Stimulated activated CD8-positive, alpha-beta memory T cell treated with anti-CD3 and anti-CD28 coated beads, Interleukin-15, amount 100 ng/mL, for 4 hours (primary cell): ENCODE data around the gene NPDC1.
"Not testable (repeated sequence)": the region's sequence is repeated elsewhere in the genome, so short reads cannot be mapped to it uniquely, and the experiment has no call there.

Experiments used
- DNase-seq, 2 donors: peaks; one replicate each; pipeline ENCODE4 v3.0.0-alpha.2; 2020; ENCODE audit warnings: low read depth in 2 of 2

NPDC1 gene

DNA sequence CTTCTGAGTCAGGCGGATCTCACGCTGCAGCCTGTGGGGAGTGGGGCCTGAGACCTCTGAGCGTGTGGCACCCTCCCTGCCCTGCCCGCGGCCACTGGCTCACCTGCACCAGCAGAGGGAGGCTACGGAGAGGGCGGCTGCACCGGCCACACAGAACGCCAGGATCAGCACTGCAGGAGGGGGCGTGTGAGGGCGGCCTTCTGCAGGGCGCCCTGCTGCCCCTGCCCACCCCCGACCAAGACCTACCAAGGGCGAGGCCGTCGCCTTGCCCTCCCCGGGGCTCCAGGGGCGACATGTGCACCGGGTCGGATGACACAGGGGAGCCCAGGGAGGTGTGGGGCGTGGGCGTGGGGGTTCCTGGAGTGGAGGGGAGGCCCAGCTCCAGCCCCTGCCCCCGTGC, 5.4 kb downstream of the NPDC1 start:
- no peak for DNase-seq

DNA sequence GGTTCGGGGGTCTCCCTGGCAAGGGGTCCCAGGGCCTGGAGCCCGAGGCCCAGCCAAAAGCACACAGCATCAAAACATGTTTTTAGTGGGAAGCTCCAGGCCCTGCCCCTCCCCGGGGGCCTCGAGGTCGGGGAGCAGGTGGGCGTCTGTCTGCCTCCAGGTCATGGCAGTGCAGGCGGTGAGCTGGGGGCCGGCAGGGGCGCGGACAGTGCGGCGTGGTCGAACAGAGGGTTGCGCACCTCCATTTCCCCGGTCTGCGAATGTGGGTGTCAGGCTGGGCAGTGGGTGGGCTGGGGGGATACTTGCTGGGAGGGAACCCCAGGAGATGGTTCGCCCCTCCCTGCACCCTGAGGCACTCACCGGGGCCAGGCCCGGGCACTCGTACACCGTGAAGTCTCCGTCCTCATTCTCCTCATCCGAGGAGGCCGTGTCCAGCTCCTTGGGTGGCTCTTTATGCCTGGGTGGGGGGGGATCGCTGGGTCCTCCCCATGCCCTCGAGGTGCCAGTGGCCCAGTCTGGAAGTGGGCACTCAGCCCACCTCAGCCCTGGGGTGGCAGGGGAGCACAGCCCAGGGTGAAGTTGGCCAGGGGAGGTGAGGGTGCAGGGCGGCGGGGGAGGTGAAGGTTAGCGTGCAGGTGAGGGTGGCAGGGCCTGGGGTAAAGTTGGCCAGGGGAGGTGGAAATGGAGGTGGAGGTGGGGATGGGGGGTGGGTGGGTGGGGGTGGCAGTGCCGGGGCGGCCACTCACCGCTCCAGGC, 6.2 kb downstream of the NPDC1 start:
- DNase-seq, result no peak

DNA sequence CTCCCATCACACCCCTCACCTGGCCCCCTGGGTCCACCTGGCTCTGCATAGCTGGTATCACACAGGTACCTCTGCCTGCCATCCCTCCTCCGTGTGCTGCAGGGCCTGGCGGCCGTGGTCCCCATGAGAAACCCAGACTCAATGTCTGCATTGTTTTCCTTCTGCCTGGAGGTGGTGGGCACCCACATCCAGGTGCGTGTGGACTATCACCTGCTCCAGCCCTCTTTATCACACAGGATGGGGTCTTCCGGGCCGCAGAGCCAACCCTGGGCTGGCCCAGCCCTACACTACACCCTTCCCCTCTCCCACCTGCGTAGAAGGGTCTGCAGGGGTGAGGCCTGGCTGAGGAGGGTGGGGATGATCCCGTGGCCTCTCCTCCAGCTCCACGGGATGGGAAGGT, 7.1 kb downstream of the NPDC1 start:
- DNase-seq, result no peak

DNA sequence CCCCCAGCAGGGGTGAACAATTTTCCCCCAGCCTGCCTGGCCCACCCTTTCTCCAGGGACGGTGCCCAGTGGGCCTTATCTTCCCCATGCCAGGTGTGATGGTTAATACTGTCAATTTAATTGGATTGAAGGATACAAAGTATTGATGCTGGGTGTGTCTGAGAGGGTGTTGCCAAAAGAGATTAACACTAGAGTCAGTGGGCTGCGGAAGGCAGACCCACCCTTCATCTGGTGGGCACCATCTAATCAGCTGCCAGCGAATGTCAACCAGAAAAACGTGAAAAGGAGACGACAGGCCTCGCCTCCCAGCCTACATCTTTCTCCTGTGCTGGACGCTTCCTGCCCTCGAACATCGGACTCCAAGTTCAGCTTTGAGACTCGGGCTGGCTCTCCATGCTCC, 8.5 kb downstream of the NPDC1 start:
- no peak for DNase-seq

DNA sequence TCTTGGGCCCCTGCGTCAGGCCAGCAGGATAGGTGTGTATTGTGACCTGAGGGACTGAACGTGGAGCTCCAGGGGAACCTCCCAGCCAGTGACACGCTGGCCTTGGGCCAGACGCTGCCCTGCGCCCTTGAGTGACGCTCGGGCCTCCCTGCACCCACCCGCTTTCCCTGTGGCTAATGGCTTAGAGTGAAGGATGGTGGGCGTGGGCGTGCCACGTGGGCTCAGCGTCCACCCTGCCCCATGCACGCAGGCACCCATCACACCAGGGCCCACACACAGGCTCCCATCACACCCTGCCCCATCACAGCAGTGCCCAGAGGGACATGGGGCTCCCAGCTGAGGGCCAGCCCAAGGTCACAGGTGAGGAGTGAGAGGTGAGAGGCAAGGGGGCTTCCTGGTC, 8.9 kb downstream of the NPDC1 start:
- DNase-seq, result no peak

DNA sequence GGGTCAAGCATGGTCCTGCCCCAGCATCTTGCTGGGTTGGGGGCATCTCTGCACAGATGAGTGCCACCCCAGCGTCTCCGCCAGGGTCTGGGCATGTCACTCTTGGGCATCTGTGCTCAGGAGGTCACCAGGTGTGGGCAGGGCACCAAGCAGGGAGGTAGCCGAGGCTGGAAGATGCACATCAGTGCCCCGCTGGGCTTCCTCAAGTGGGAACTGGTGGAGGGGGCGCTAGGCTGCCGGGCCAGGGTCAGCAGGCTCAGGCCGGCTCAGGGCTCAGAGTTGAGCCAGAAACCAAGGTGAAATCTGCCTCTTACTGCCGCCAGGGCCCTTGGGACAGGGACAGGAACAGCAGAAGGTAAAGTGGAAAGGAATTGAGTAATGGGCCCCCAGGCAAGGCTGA, 10.0 kb downstream of the NPDC1 start:
- DNase-seq, result no peak

DNA sequence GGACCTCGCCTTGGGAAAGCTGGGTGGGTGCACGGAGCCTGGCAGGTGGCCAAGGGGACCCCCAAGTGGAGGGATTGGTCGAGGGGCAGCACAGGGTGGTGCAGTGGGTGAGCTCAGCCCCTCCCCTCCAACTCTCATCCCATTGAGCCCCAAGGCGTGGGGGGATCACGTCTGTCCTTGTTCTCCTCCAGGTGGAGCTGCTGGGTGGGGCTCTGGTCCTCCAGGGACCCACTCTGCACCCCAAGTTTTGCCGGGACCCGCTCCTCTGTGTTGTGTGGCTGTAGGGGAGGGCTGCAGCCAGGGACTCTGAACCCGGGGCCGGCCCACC, 10.5 kb downstream of the NPDC1 start:
- DNase-seq, result no peak

DNA sequence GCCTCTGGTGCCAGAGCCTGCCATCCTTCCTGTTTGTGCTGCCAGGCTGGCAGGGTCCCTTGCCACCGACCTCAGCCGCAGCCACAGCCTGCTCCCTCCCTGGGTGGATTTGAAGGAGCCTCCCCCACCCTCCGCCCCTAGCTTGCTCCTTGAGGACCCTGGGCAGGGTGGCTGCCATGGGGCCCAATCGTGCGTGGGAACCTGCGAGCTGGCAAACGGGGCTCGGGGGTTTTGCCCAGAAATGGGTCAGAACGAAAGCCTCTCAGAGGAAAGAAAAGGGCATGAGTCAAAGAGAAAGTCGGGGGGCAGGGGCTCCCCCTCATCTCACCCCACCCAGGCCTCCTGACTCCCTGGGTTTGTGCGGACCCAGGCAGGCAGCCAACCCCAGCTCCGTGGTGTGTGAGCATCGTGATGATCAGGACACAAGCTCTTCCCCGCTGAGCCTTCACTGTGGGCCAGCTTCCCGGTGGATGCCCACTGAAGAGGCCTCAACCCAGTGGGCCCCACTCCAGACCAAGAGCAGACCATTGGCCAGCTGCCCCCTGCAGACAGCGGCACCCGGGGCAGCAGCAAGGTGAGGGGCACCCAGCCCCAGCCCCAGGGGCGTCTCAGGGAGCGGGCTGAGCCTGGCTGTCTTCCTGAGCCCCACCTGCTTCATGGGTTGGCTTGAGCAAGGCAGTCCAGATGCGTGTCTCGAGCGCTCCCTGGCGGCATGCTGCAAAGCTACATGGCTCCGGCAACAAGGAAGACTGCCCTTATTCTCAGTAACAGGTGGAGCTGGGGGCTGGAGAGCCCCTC, 11.1 kb downstream of the NPDC1 start:
- peak; percentile 66 to 68 for DNase-seq

DNA sequence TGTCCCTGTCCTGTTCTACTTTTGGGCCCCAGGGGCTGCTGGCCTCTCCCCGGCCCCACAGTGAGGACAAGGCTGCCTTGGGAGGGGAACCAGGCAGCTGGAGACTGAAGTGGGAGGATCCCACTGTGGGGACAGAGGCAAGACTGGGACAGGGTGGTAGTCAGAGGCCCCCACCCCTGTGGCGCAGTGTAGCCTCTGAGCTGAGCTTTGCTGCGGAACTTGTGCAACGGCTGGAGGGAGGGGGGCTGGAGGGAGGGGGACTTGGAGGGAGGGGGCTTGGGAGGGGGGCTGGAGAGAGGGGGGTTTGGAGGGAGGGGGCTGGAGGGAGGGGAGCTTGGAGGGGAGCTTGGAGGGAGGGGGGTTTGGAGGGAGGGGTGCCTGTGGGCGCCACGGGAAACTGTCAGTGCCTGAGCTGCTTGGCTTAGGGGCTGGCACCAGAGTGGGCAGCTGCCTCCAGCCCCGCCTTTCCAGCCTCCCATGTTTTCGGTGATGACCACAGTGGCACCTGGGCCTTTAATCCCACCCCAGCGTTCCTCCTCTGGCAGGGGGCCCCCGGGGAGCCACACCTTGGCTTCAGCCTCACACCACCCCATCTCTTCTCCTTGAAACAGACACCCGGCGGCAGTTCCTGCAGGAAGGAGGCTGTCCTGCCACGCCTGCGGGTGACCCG, 11.8 kb downstream of the NPDC1 start:
- DNase-seq, result no peak

DNA sequence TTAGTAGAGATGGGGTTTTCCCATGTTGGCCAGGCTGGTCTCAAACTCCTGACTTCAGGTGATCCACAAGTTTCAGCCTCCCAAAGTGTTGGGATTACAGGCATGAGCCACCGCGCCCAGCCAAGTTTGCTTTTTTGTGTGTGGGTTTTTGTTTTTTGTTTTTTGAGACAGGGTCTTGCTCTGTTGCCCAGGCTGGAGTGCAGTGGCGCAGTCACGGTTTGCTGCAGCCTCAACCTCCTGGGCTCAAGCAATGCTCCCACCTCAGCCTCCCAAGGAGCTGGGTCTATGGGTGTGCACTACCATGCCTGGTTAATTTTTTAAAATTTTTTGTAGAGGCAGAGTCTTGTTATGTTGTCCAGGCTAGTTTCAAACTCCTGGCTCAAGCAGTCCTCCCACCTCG, 12.5 kb downstream of the NPDC1 start:
- DNase-seq, result not testable (repeated sequence)

DNA sequence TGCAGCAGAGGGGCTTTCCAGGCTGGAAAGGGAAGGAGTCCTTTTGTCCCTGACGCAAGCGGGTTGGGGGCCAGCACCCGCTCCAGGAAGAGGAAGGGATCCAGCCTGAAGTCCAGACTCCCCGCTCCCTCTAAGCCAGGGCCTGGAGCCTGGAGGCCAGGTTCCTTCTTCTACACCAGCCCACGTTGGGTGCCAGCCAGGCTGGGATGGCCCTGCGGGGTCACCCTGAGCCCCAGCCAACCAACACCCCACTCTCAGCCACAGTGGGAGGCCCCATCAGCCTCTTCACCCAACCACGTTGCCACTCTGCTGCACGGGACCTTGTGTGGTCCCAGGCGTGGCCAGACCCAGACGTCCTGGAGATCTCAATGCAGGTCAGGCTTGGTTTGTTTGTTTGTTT, 13.1 kb downstream of the NPDC1 start:
- no peak for DNase-seq

DNA sequence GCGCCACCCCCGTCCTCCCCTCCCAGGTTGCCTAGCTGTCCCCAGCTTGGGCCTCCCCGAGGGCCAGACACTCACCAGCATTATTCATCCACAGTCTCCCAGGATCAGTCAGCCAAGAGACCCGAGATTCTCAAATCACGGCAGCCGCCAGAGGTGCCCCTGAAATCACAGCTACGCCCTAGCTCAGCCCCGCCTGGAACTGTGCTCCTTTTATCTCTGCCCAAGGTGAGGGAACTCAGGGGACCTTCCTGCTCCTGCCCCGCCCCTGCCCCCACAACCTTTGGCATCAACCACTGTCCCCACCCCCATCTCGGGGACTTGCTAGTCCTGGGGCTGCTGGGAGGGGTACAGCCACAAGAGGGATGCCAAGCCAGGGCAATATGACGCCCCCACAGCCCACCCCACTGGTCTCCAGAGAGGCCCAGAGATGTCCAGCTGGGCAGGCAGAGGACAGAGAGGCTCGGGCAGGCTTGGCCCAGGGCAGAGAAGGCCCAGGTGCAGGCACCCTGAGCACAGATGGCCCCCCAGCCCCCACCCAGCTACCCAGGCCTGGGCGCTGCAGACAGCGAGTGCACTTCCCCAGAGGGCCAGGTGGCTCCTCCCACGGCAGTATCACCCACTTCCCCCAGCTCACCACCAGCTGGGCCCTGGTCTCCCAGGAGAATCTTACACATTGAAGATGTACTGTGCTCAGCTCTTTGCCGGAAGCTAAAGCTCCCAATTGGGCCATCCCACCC, 13.9 kb downstream of the NPDC1 start, which contains the start of gene FUT7:
FUT7 (minus strand) TSS at position 185 of the 737 bp plus-strand sequence; CDS start at position 88, 97 bp downstream.
- no peak for DNase-seq

DNA sequence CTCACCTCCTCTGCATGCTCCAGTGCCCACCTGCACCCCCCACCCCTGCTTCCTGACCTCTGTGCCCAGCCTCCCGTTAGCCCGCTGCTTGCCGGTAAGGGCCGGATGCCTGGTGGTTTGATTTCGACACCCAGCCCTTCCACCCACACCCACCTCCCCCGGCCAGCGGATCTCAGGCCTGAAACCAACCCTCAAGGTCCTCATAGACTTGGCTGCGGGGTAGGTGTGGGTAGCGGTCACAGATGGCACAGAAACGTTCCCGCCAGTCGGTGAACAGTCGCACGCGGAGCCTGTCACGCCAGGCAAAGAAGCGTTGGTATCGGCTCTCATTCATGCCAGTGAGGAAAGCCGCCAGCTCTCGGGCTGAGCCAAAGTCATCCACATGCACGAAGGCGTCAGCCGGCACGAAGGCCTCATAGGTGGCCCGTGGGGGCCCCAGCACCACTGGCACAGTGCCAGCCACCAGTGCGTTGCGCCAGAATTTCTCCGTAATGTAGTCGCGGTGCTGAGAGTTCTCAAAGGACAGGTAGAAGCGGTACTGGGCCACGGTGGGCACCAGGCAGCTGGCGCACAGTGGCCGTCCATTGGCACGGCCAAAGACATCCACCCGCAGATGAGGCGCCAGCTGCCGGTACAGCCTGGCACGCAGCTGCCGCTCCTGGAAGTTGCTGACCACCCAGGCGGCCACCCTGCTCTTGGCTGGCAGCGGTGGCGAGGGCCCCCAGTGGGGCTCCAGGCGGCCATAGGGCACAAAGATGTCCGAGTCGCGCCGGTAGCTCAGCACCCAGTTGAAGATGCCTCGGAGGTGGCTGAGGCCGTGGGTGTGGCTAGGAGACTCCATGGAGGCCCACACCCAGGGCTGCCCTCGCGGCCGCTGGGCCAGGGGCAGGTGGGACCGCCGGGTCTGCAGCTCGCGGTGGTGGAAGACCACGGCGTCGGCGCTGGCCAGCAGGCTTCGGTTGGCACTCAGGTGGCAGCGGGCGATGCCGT, 15.1 kb downstream of the NPDC1 start:
- no peak for DNase-seq

DNA sequence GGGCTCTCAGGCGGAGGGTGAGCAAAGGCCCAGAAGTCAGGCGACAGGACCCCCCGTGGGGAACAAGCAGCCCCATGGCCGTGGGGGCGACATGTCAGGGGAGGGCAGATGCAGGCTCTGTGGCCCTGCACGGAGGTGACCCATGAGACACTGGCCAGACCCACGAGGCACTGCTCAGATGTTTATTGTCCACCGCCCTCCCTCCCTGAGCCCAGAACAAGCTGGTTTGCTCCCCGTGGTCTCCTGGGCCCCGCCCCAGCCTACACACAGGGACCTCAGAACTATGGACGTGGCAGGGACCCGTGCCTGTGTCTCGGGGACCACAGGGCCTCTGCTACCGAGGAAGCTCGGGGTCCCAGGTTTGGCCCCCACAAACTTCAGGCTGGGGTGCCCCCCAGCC, 16.0 kb downstream of the NPDC1 start:
- no peak for DNase-seq

DNA sequence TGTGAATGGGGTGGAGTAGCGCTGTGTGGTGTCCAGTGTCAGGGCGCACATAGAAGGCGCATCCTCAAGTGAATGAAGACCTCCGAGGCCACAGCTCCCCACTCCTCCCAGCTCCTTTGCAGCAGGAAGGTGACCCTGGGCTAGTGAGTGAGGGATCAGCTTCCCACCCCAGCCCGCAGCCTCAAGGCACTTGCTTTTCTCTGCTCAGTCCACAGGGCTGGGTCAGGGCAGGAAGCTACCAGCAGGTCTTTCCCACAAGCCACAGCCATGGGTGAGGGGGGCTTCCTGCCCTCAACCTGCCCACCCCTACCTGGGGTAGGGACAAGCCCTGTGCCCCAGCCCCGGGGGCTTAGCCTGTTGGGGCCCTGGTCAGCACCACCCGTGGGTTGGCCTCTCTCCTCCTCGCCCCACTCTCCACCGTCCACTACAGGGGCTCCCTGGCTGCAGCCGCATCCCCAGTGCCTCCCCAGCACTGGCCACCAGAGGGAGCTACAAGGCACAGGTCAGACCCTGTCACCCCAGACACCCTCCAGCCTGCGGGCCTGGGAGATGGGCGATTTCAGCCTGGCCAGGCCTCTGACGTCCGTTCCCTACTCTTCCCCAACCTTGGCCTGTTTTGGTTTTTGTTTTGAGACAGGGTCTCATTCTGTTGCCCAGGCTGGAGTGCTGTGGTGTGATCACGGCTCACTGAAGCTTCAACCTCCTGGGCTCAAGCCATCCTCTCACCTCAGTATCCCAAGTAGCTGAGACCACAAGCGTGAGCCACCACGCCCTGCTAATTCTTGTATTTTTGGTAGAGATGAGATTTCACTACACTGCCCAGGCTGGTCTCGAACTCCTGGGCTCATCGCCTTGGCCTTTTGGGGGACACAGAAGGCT, 16.7 kb downstream of the NPDC1 start:
- DNase-seq, result peak in 1 of 2 donors; percentile 40

DNA sequence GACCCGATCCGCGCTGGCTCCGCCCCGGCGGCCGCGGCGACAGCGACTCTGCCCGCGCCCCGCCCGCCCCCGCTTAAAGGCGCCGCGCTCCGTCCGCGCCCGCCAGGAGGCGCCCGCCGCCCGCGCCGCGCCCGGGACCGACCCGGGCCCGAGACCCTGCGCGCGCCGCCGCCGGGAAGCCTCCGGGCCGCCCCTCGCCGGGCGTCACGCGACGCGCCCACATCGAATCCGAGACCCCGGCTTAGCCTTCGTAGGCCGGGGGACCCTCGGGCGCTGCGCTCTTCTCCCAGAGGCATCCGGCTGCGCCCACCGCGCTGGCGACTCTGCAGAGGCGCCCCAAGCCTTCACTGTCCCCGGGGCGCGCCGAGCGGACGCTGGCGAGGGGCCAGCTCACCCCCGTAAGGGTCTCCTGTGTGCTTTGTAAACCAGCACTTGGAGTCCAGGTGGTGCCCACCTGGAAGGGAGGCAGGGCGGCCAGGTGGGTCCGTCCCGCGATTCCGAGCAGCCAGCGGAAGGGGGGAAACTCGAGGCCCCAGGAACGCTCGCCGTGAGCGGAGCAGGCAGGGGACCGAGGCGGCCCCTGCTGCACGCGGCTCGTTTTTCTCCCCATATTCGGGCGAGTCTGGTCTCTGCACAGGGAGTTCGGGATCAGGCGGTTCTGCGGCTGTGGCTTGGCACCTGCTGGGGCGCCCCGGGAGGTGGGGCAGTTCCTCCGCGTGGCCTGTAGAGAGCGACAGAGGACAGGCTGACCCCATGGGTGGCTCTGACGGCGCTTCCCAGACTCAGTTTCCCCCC, 17.5 kb downstream of the NPDC1 start:
- peak in 1 of 2 donors; percentile 42 for DNase-seq

DNA sequence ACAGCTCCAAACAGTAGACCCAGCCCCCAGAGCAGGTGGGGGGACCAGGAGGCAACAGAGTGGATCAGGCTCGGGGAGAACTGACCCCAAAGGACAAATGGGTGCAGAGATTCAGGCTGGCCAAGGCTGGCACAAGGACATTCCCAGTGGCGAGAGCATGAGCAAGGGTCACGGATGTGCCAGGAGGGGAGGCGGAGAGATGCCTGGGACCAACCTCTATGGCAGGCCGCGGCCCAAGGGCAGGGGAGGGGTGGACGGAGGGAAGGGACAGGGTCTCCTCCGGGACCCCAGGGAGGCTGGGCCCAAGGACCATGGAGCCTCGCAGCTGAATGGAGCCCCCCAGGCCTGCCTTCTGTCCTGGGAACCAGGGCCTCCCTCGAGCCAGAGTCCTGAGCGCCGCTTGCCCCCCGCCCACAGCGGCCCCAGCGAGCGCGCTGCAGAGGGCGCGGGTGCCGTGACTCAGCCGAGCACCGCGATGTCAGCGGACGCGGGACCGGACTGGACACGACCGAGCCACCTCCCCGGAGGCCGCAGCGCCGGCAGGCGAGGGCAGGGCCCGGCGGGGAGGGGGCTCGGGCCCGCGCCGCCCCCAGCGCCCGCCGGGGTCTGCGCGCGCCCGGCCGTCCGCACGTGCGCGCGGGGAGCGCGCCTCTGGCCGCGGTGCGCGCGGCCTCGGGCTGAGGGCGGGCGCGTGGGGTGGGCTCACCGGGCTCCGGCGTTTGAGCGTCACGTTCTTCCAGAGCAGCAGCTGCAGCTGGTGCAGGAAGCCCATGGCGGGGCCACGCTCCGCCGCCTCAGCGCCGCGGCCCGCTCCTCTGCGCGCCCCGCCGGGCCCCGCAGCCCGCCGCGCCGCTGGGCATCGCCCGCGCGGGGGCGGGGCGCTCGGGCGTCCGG, 18.4 kb downstream of the NPDC1 start, which contains the start of gene ABCA2:
ABCA2 (minus strand) TSS at position 869 of the 894 bp plus-strand sequence; CDS start at position 772, 97 bp downstream.
- DNase-seq, result no peak

DNA sequence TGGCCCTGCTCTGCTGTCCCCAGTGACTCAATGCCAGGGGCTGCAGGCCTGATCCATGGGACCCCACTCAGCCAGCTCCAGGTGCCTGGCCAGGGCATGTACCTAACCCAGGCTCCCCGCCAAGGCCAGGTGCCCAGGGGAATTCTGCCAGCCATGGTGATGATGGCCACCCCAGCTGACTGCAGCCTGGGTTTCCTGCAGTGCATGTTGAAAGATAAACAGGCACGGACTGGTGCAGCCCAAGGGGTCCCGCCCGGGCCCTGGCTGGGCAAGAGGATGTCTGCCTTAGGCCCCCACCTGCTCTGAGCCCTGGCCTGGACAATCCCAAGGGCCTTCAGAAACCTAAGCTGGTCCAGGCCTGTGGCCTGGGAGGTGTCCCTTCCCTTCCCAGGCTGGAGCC, 19.1 kb downstream of the NPDC1 start:
- no peak for DNase-seq
